NCI-H2196 treated with DMSO at 0.1 percent for 48 hours (cell line): ENCODE data around the gene SDHAF4.
"Not testable (repeated sequence)": the region's sequence is repeated elsewhere in the genome, so short reads cannot be mapped to it uniquely, and the experiment has no call there.

Source experiments
- DNase-seq: peaks from one replicate; lab custom pipeline; 2025; ENCODE audit not compliant: unreplicated experiment; lab: John Stamatoyannopoulos, UW

Gene SDHAF4

DNA sequence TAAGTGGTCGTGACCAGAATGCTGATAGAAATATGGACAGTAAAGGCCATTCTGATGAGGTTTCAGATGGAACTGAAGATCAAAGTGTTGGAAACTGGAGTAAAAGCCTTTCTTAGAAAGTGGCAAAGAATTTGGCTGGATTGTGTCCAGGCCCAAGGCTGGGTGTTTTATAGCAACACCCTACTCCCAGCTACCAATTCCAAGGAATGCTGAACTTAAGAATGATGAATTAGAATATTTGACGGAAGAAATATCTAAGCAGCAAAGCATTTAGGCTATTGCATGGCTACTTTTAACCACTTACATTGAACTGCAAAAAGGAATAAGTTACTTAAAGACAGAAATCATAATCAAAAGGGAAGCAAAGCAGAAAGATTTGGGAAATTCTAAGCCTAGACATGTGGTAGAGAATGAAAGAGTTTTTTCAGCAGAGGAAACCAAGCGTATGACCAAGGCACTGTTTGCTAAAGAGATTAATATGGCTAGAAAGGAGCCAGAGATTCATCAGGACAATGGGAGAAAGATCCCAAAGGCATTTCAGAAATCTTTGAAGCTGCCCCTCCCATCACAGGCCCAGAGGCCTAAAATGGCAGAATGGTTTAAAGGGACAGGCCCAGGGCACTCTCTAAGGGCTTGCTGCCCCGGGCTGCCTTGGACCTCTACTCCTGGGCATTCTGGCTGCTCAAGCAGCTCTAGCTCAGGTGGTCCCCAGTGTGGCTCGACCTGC, 25.8 kb downstream of the SDHAF4 start:
- no peak for DNase-seq

DNA sequence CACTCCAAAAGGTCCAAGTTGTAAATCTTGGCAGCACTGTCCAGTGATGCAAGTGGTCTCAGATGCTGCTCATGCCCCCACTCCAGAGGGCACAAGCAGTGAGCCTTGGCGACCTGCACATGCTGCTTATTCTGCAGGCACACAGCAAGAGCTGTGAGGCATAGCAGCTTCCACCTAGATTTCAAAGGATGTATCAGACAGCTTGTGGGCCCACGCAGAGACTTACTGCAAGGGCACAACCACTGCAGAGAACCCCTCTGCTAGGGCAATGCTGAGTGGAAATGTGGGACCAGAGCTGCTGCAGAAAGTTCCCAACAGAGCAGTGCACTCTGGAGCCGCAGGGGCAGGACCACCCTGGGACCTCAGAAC, 26.4 kb downstream of the SDHAF4 start:
- DNase-seq: no peak

DNA sequence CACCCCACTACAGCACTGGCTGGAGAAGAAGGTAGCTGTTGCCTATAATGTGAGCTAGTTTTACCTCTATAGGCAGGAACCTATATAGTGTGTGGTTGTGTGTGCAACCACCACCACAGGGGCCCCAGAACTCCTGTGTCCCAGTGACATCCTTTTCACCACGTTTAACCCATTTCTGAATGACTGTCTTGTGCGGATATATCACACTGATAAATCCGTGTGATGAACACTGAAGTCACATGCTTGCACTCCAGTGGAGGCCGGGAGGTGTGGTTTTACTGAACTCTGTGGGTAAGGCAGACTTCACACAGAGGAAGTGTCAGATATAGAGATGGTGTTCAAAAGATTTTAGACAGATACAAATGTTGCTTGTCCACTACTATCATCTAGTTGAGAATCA, 32.5 kb downstream of the SDHAF4 start:
- no peak for DNase-seq

DNA sequence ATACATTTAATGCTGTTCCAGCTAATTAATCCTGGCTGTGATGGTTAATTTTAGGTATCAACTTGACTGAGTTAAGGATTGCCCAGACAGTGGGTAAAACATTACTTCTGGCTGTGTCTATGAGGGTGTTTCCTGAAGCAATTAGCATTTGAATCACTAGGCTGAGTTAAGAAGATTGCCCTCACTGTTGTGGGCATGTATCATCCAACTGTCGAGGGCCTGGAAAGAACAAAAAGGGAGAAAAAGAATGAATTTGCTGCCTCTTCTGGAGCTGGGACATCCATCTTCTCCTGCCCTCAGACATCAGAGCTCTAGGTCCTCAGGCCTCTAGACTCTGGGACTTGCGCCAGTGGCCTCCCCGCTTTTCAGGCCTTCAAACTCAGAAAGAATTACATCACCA, 34.3 kb downstream of the SDHAF4 start:
- DNase-seq: no peak

DNA sequence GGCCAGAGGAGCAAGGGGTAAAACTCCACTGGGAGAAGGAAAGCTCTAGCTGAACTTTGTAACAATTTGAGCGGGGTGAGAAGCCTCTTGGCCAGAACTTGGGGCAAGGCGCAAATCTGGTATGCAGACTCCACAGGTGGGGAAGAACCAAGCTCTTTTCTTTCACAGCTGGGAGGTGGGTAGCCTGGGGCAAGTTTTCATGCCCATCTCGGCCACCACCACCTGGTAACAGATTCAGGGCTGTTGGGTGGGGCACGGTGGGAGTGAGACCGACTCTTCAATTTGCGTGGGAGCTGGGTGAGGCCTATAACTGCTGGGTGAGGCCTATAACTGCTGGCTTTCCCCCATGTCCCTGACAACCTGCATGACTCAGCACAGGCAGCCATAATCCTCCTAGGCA, 37.5 kb downstream of the SDHAF4 start:
- DNase-seq: no peak

DNA sequence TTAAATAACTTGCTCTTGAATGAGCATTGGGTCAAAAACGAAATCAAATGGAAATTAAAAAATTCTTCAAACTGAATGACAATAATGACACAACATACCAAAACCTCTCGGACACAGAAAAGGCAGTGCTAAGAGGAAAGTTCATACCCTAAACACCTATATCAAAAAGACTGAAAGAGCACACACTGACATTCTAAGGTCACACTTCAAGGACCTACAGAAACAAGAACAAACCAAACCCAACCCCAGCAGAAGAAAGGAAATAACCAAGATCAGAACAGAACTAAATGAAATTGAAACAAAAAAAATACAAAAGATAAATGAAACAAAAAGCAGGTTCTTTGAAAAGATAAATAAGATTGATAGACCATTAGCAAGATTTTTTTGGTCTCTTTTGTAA, 40.6 kb downstream of the SDHAF4 start:
- not testable (repeated sequence) for DNase-seq

DNA sequence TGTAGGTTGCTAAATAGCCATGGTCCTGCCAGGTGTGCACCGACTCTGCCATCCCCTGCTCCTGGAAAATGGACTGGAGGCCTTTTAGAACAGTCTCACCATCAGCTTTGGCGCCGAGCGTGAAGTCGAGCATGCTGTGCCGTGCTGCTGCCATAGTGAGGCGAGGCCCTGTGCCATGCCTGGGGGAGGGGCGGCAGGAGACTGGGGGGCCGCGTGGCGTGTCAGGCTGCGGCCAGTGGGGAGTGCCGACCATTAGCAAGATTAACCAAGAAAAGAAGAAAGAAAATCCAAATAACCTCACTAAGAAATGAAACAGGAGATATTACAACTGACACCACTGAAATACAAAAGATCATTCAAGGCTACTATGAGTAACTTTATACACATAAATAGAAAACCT, 42.5 kb downstream of the SDHAF4 start:
- not testable (repeated sequence) for DNase-seq

DNA sequence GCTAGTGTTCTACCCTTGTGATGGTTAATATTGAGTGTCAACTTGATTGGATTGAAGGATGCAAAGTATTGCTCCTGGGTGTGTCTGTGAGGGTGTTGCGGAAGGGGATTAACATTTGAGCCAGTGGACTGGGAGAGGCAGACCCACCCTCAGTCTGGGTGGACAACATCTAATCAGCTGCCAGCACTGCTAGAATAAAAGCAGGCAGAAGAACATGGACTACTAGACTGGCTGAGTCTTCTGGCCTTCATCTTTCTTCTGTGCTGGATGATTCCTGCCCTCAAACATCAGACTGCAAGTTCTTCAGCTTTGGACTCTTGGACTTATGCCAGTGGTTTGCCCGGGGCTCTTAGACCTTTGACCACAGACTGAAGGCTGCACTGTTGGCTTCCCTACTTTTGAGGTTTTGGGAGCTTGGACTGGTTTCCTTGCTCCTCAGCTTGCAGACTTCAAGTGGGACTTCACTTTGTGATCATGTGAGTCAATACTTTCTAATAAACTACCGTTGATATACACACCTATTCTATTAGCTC, 50.1 kb downstream of the SDHAF4 start:
- no peak for DNase-seq

DNA sequence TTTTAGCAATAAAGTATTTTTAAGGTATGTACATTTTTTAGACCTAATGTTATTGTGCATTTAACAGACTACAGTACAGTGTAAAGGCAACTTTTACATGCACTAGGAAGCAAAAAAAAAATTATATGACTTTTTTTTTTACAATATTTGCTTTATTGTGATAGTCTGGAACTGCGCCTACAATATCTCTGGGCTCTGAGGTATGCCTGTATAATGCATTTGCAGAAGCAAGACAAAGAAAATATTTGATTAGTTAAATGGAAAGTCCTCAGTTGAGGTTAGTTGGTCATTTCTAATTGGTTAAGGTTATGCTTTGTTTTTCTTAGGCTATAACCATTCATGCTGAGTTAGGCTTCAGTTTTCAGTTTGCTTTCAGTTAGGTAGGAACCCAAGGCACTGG, 54.0 kb downstream of the SDHAF4 start:
- no peak for DNase-seq

DNA sequence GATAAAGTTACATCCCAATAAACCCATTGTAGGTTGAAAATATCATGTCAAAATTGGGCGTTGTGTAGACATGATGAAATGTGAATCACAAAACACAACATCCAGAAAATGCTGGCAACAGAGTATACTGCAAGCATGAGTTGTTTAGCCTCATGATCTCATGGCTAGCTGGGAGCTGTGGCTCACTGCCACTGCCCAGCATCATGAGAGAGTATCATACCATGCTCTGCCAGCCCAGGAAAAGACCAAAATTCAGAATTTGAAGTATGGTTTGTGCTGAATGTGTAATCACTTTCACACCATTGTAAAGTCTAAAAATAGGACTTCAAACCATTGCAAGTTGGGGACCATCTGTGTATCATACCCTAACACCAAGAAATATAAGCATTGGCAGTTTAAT, 55.7 kb downstream of the SDHAF4 start:
- DNase-seq: no peak

DNA sequence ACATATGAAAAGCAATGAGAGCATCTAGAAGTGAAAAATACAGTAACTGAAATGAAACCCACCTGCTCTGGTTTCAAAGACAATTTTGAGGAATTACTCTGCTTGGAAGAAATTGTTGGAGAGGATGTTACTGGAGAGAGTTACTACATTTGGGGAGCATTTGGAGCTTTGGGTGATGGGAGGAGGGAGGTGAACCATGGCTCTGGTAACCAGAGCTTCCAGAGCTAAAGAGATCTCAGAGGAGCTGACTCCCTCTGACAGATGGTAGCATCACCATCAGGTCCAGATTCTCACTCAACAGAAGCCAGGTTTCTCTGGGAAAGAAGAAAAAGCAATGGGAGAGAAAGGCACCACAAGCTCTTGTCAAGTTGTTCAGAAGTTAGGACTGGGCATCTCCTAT, 58.7 kb downstream of the SDHAF4 start:
- no peak for DNase-seq

DNA sequence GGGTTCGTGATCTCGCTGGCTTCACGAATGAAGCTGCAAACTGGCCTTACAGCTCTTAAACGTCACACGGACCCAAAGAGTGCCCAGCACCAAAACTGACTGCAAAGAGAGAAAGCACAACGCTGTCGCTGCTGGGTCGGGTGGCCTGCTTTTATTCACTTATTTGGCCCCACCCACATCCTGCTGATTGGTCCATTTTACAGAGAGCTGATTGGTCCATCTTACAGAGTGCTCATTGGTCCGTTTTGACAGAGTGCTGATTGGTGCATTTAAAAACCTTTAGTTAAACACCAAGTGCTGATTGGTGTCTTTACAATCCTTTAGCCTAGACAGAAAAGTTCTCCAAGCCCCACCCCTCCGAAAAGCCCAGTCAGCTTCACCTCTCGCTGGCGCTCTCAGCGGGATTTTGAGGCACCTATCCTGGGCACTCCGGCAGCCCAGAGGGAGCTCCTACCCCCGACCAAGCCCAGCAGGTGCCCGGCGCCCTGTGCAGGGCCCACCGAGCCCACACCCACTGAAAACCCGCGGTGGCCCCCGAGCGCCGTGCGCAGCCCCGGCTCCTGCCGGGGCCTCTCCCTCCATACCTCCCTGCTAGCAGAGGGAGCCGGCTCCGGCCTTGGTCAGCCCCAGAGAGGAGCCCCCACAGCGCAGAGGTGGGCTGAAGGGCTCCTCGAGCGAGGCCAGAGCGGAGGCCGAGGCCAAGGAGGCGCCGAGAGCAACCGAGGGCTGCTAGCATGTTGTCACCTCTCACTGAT, 60.9 kb downstream of the SDHAF4 start:
- no peak for DNase-seq

DNA sequence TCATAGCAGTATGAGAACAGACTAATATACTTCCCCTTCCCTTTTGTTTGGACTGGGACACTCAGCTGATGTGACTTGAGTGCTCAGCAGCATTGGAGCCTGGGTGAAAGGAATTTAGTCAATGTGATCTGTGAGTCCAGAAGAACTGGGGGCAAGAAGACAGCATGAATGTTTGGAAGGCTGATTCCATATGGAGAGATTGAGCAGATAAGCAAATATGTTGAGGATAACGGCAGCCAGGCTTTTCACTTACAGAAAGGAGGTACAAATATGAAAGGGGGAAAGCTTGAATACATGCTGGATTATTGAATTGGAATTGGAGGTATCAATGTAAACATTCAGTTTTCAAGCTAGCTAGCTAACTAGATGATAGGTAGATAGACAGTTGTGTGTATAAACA, 63.2 kb downstream of the SDHAF4 start:
- DNase-seq: no peak

DNA sequence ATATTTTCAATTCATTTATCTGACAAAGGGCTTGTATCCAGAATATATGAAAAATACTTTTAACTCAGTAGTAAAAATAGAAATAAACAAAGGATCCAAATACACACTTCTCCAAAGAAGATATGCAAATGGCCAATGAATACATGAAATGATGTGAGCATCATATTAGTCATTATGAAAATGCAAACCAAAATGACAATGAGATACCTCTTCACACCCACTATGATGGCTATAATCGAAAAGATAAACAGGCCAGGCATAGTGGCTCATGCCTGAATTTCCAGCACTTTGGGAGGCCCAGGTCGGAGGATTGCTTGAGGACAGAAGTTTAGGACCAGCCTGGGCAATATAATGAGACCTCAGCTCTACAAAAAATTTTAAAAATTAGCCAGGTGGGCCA, 67.1 kb downstream of the SDHAF4 start:
- DNase-seq: no peak

DNA sequence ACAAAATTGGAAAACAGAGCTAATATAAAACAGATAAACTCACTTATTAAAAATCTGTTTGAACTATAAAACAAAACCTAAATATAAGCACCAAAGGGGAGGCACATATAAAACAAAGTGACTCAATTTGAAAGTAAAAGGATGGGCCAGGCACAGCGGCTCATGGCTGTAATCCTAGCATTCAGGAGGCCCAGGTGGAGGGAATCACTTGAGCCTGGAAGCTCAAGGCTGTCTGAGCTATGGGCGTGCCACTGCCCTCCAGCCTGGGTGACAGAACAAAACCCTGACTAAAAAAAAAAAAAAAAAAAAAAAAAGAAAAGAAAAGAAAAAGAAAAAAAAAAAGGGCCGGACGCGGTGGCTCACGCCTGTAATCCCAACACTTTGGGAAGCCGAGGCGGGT, 69.9 kb downstream of the SDHAF4 start:
- no peak for DNase-seq

DNA sequence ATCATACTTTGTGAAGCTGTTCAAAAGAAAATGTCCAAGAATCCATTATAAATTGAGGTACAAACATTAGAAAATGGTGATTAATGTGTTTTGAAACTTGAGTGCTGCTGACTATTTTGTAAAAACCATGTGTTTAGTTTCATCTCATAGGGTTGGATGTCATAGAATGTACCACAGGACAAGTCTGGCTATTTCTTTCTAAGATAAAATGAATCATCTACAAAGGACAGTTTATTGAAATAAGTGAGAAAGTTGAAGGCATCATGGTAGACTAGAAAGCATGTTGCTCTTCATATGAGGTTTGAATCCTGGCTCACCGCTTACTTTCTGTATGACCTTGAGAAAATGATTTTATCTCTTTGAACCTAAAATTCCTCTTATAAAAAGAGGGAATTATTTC, 71.7 kb downstream of the SDHAF4 start:
- DNase-seq: no peak
